ENCODE data around the gene SHOC2.
A peak's percentile ranks its signal among the peaks of the same experiment; 100 is the strongest.

DNA sequence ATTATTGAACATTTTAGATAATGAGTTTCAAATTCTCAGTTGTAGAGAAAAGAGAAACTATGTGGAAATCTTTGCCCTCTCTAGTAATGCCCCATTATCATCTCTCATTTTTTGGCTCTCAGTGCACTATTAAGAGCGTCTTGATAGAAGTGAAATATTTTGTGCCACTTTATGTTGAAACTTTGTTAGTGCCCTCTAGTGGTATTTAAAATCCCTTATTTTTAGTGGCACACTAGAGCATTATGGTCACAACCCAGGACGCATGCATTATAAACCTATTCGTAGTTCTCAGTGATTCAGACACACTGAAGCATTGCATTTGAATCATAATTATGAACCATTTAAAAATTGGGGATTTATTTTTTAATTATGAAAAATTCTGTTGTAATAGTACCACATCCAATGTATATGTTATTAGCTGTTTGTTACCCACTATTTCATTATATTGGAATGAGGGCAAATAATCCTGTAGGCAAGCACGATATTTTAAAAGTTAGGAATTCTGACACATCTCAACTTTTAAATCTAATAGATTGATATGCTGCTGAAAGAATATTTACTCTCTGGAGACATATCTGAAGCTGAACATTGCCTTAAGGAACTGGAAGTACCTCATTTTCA, 25.7 kb upstream of the SHOC2 start:
- TF ChIP-seq, protein P1, sequence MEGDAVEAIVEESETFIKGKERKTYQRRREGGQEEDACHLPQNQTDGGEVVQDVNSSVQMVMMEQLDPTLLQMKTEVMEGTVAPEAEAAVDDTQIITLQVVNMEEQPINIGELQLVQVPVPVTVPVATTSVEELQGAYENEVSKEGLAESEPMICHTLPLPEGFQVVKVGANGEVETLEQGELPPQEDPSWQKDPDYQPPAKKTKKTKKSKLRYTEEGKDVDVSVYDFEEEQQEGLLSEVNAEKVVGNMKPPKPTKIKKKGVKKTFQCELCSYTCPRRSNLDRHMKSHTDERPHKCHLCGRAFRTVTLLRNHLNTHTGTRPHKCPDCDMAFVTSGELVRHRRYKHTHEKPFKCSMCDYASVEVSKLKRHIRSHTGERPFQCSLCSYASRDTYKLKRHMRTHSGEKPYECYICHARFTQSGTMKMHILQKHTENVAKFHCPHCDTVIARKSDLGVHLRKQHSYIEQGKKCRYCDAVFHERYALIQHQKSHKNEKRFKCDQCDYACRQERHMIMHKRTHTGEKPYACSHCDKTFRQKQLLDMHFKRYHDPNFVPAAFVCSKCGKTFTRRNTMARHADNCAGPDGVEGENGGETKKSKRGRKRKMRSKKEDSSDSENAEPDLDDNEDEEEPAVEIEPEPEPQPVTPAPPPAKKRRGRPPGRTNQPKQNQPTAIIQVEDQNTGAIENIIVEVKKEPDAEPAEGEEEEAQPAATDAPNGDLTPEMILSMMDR (optimal IDR thresholded peaks at IDR 0.05 in 1 of 3, IDR thresholded peaks at IDR 0.05 in 1 of 3, conservative IDR thresholded peaks at IDR 0.05 in 1 of 3; ENCODE audit: extremely low read depth in 1 of 3, insufficient read depth in 2 of 3, low read length in 3 of 3): peak in 2 of 3 experiments; percentile 27 to 32
- TF ChIP-seq EZH2 (IDR thresholded peaks at IDR 0.05; ENCODE audit: low read length): no peak
